ENCODE results near the gene UBE2O.

DNA sequence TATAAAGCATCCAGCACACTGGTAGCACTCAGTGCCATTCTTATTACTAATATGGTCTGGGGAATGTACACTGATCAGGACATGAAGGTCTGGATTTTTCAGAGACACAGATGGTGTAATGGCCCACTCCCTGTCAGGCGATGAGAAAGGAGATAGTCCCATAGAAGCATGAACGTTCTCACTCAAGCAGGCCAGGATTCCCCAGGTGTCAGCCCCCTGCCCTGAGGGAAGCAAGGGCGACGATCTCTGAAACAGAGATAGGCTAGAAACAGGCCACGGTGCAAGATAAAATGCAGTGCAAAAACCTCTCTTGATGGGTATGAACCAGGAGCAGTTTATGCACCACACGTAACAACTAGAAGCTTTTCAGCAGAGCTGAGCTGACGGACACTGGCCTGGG, 109.8 kb downstream of the UBE2O start:
- TF ChIP-seq, protein P1, sequence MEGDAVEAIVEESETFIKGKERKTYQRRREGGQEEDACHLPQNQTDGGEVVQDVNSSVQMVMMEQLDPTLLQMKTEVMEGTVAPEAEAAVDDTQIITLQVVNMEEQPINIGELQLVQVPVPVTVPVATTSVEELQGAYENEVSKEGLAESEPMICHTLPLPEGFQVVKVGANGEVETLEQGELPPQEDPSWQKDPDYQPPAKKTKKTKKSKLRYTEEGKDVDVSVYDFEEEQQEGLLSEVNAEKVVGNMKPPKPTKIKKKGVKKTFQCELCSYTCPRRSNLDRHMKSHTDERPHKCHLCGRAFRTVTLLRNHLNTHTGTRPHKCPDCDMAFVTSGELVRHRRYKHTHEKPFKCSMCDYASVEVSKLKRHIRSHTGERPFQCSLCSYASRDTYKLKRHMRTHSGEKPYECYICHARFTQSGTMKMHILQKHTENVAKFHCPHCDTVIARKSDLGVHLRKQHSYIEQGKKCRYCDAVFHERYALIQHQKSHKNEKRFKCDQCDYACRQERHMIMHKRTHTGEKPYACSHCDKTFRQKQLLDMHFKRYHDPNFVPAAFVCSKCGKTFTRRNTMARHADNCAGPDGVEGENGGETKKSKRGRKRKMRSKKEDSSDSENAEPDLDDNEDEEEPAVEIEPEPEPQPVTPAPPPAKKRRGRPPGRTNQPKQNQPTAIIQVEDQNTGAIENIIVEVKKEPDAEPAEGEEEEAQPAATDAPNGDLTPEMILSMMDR (conservative IDR thresholded peaks at IDR 0.05) = no peak
- no peak for TF ChIP-seq ZFX (IDR thresholded peaks at IDR 0.05)

Data from C4-2B (cell line).